ENCODE results near the gene MAP3K15. TPM values are rescaled to one million over a fixed set of nuclear protein-coding genes. Genes with fewer than 3 reads are reported as not detected.

Gene MAP3K15
- total and polyA plus RNA-seq, 10 of the 15 experiments (the other 5 are each of a cell fraction or from before 2014, with no cell fraction given): 0.03 to 0.16 TPM; not detected in 8

DNA sequence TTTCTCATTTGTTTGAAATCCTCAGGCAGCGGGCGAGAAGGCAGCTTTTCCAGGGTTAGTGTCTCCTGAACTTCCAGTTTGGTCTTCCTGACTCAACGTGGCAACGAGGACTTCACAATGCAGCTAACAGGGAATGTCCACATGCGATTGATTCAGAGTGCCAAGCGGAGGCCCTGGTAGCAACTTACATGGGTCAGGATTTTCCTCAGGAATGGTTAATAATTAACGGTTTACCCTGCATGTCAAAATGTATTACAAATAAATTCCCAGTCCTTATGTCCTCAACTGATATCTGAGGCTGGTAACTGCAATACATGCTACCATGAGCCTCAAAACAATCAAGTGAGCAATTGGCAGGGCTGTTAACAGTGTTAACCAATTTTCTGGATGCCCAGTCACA is 67.2 kb downstream of the MAP3K15 start:
- no TSS peak for BruUV-seq (replicated peaks)
- no peak for TF ChIP-seq ZNF592 (IDR thresholded peaks at IDR 0.05)
- no peak for TF ChIP-seq SMAD5 (IDR thresholded peaks at IDR 0.05; ENCODE audit: low read depth)
- TF ChIP-seq EGR1 (IDR thresholded peaks at IDR 0.05; ENCODE audit: borderline replicate concordance in 1 of 2, low read depth in 2 of 2, low read length in 2 of 2): no peak
- no peak for TF ChIP-seq E2F8 (IDR thresholded peaks at IDR 0.05; ENCODE audit: low read depth, partially characterized antibody)
- no peak for TF ChIP-seq PML (IDR thresholded peaks at IDR 0.05; ENCODE audit: low read length)
- no peak for TF ChIP-seq BCLAF1 (IDR thresholded peaks at IDR 0.05)
- no peak for TF ChIP-seq SUPT20H (IDR thresholded peaks at IDR 0.05; ENCODE audit: borderline replicate concordance, control insufficient read depth, low read depth, low read length)
- TF ChIP-seq RELB (IDR thresholded peaks at IDR 0.05; ENCODE audit: low read depth): no peak

More for the DNA sequence above, 67.2 kb downstream of the MAP3K15 start:
- Histone ChIP-seq H3K4me3 (no peak overlapping the region), H4K20me1 (ENCODE audit: control insufficient read depth, insufficient read depth) (no peaks in the 10 kb centered on the region), H3K9me3 (replicated peaks; ENCODE audit: control insufficient read depth, insufficient read depth, low read length) (no peaks in the 10 kb centered on the region), H3K36me3 (ENCODE audit: control insufficient read depth in 2 of 2, insufficient read depth in 2 of 2, low read length in 1 of 2) (no peaks in the 10 kb centered on the region), H2AFZ (ENCODE audit: control insufficient read depth, low read depth, low read length) (no peak overlapping the region), H3K27me3 (replicated peaks in 1 of 2; ENCODE audit: control insufficient read depth in 2 of 2, insufficient read depth in 2 of 2, low read length in 1 of 2) (no peaks in the 10 kb centered on the region; a peak in 1 of 4 replicates), H3K79me2 (ENCODE audit: control insufficient read depth, insufficient read depth, low read length) (no peaks in the 10 kb centered on the region), H3K27ac (ENCODE audit: control insufficient read depth, insufficient read depth) (no peak overlapping the region), H3K9ac (ENCODE audit: control insufficient read depth, insufficient read depth, low read length) (no peak overlapping the region), H3K4me1 (ENCODE audit: control insufficient read depth, insufficient read depth, low read length) (no peaks in the 10 kb centered on the region), H3K4me2 (ENCODE audit: control insufficient read depth, insufficient read depth) (no peak overlapping the region)
- in situ Hi-C loops (cut with MboI) (no loop called here), intact Hi-C loops (cut with micrococcal nuclease; ENCODE audit: unreplicated experiment) (no loop called here)
- FAIRE-seq (no peak), DNase-seq (ENCODE audit: low read depth, low spot score) (no peak), ATAC-seq (no peak)
- 48% methylated on average over 7 of the region's 7 CpGs for WGBS (ENCODE audit: insufficient coverage, insufficient replicate concordance, low lambda C conversion rate, missing lambda C conversion rate)
- ChIA-PET POLR2A (no interaction called here), CTCF (interaction anchor here (0.6 kb wide), 1 partner anchor 21 kb away, joined by 3 read pairs; no protein-coding TSS in a partner anchor), RAD21 (ENCODE audit: unreplicated experiment) (no interaction called here), SMC1A (ENCODE audit: uncharacterized antibody, unreplicated experiment) (no interaction called here)
